GM18858 (cell line): ENCODE data around the gene DEFB132.
A peak's percentile ranks its signal among the peaks of the same experiment; 100 is the strongest.

Experiments used
- ATAC-seq: cut with Tn5 transposase; IDR thresholded peaks from one replicate; pipeline ENCODE4 v1.9.1; 2021; ENCODE audit not compliant: unreplicated experiment

DEFB132 gene

DNA sequence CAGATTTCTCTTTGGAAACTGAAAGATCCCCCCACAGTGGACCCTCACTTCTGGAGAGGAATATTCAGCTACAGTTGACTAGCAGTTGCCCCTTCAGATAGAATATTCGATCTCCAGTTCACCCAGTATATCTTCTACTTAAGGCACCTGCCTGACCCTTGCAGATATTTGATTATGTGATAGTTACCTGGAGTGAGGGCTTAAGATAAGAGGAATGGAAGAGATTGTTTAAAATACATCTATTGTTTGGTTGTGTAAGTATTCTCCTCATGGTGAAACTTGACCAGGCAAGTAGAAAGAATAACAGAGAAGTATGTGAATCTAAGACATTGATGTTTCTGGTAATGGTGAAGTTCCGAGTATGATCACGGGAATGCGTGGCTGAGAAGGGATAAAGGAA, 38.3 kb downstream of the DEFB132 start:
- ATAC-seq: no peak

DNA sequence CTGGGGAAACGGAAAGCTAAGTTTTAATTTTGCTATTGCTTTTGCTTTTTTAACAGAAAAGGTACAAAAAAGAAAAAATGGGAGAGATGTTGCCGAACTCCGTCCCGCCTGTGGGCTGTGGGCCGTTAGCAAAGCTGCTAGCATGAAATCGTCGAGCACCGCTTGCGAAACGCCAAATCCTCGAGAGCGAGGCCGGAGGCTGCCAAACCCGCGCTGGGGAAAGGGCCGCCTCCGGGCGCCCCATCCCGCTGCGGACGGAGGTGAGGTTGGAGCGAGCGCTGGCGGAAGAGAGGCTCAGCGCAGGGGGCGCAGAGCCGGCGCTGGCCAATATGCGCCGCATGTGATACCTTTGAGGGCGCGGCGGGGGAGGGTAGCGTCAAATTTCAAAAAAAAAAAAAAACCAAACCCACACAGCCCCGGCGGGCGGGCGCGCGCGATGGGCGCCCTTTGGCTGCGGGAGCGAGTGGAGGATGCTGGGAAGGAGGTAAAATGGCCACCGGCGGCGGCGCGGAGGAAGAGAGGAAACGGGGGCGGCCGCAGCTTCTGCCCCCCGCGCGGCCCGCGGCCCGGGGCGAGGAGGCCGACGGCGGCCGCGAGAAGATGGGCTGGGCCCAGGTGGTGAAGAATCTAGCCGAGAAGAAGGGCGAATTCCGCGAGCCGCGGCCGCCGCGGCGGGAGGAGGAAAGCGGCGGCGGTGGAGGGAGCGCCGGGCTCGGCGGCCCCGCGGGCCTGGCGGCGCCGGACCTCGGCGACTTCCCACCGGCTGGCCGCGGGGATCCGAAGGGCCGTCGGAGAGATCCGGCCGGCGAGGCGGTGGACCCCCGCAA, 39.8 kb downstream of the DEFB132 start, which contains the start of gene ZCCHC3:
Gene ZCCHC3, plus strand, starts transcription at position 473 of the 827 bp plus-strand sequence. Its CDS starts 17 bp downstream, at position 490.
- peak; percentile 65 for ATAC-seq

DNA sequence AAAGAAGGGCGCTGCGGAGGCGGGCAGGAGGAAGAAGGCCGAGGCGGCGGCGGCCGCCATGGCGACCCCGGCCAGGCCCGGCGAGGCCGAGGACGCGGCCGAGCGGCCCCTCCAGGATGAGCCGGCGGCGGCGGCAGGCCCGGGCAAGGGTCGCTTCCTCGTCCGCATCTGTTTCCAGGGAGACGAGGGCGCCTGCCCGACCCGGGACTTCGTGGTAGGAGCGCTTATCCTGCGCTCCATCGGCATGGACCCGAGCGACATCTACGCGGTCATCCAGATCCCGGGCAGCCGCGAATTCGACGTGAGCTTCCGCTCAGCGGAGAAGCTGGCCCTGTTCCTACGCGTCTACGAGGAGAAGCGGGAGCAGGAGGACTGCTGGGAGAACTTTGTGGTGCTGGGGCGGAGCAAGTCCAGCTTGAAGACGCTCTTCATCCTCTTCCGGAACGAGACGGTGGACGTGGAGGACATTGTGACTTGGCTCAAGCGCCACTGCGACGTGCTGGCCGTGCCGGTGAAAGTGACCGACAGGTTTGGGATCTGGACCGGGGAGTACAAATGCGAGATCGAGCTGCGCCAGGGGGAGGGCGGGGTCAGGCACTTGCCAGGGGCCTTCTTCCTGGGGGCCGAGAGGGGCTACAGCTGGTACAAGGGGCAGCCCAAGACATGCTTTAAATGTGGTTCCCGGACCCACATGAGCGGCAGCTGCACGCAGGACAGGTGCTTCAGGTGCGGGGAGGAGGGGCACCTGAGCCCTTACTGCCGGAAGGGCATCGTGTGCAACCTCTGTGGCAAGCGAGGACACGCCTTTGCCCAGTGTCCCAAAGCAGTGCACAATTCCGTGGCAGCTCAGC, 40.6 kb downstream of the DEFB132 start:
- ATAC-seq: peak; percentile 9

DNA sequence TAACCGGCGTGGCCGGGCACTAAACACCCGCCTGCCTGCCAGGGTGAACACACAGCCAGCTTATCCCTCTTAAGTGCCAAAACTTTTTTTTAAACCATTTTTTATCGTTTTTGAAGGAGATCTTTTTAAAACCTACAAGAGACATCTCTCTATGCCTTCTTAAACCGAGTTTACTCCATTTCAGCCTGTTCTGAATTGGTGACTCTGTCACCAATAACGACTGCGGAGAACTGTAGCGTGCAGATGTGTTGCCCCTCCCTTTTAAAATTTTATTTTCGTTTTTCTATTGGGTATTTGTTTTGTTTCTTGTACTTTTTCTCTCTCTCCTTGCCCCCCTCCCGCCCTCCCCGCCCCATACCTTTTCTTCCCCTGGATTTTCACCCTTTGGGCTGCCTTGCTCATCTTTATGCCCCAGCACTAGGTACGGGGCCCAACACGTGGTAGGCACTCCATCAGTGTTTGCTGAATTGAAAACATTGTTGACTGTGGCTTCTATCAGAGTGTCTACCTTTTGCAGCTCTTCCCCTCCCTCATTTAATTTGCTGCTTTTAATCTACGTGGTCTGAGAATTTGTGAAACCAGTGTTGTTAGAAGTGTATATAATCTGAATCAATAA, 41.4 kb downstream of the DEFB132 start:
- ATAC-seq: no peak

GRCh38 chr20:300345-300990, 42.9 kb downstream of the DEFB132 start:
- ATAC-seq: no peak

DNA sequence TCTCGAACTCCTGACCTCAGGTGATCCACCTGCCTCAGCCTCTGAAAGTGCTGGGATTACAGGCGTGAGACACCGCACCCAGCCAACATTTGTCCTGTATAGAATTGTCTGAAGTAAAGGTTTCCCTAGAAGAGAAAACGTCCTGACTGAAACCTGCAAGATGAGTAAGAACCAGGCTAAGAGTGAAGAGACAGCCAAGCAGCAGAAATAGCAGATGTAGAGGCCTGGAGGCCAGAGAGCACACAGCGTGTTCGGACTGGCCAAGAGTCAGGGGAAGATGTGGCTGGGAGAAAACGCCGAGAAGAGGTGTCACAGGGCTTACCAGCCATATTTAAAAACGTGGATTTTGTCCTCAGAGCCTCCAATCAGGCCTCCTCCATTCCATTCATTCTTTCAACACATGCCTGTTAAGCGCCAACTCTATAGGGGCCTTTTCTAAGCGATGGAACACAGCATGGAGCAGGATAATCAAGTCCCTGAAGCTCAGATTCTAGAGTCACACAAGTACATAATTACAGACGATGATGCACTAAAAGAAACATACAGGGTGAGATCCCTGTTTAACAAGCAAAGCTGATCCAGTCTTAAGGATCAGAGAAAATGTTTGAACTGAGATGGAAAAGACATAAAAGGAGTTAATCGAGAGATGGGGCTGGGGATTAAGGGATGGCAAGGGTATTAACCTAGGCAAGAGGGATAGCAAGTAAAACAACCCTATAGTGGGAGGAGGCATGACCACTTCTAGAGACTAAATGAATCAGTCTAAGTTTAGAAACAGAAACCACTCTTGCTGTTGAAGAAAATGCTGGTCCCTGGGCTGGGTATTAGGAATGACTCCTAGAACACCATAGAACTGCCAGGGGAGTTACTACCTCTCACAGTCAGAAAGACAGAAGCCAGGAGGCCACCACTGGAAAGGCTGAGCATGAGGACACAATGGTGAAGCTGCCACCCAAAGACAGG, 44.6 kb downstream of the DEFB132 start:
- ATAC-seq: no peak

DNA sequence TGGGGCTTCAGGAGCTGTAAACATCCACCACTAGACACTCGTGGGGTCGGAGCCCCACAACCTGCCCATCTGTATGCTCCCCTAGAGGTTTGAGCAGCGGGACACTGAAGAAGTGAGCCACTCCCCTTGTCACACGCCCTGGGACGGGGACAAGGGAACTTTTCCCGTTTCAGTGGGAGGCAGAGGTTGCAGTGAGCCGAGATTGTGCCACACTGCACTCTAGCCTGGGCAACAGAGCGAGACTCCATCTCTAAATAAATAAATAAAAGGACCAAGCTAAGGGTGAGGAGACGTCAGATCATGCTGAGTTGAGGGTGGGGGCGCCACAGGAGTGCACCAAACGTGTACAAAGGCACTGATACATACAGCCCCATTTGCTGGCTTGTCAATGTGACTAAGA, 48.2 kb downstream of the DEFB132 start:
- ATAC-seq: no peak

DNA sequence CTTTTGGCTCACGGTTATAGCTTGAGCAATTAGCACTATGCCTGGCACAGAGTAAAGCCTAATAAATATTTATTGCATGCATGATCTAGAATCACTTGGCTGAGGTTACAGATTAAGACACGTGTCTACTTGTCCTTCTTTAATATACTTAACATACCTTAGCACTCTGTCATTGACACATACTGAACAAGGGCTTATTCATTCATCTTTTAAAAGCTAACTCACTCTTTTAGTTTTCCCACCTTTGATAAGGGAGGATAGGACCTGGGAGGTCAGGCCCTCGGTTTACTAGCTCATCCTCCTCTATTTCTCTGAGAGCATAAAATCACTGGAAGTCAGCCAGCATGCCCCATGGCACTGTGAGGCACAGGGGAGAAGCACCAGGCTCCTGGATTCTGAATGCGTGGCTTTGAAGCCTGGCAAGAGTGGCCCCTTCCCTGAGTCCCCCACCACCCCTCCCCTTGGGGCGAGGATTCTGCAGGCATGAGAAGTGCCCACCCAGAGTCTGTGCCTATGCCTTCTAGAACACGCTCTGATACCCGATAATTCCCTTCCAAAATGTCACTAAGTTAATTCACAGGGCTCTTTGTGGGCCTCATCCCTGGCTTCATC, 51.0 kb downstream of the DEFB132 start:
- no peak for ATAC-seq

- ATAC-seq: no peak
These were observed 51.8 kb downstream of the DEFB132 start for GRCh38 chr20:309306-309840.

DNA sequence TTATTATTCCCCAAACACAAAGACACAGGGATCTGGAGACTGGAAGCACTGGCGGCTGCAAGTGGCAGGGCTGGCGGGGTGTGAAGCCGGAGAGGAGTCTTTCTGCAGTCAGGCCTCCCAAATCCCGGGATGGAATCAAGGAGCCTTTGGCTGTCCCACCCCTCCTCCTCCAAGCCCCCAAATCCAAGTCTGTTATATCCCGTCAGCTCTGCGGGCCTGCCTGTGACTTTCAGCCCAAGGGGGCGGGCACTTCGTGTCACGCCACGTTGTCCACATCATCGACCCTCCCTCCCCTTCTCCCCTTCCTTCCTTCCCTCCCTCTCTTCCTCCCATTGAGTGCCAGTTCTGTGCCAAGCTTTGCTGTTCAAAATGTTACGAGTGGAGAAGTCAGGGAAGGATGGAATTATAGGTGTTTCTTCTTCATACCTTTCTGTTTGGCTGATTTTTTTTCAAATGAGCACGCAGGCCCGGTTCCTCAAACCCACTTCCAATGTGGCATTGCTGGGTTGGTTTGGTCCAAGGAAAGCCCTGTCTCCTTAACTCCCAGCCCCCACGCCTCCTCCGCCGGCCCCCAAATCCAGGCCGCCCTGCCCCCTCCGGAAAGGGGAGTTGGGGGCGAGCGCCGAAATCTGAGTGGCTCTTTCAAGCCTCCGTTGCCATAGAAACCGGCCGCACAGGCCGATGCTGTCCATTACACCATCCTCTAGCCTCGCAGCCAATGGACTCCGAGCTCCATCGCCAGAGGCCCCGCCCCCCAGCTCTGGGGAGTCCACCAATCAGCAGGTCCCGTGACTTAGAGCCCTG, 52.5 kb downstream of the DEFB132 start:
- peak; percentile 83 for ATAC-seq

- ATAC-seq: no peak
These were observed 53.1 kb downstream of the DEFB132 start for GRCh38 chr20:310645-311044.
